ENCODE data around the gene ETDC.
"Not testable (repeated sequence)": the region's sequence is repeated elsewhere in the genome, so short reads cannot be mapped to it uniquely, and the experiment has no call there.

Gene ETDC

DNA sequence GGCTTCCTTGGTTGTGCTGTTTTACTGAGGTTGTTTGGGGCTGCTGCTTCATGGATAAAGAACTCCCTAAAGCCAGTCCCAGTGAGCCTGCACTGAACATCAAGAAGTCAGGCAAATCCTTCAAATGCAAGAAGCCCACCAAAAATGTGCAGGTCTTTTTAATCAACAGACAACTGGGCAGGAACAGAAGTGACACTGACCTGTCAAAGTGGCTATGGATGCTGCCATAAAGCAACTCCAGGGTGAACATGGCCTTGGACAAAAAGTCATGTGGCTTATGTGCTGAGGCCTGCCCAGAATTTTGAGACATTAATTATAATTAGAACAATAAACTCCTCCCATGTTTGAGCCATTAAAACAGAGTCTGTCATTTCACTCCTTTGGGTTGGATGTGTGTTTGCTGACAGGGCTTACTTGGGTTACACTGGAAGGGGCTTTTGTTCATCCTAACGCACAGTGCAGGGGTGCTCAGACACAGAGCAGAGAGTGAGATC lies at the start of gene ETDC:
Gene ETDC (plus strand): TSS at position 51 of the 494 bp plus-strand sequence. CDS start 0 bp downstream, at position 51.
- no peak for DNase-seq

DNA sequence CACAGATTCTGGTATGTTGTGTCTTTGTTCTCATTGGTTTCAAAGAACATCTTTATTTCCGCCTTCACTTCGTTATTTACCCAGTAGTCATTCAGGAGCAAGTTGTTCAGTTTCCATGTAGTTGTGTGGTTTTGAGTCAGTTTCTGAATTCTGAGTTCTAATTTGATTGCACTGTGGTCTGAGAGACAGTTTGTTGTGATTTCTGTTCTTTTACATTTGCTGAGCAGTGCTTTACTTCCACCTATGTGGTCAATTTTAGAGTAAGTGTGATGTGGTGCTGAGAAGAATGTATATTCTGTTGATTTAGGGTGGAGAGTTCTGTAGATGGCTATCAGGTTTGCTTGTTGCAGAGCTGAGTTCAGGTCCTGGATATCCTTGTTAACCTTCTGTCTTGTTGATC lies 48.3 kb upstream of the ETDC start:
- DNase-seq, result not testable (repeated sequence)

DNA sequence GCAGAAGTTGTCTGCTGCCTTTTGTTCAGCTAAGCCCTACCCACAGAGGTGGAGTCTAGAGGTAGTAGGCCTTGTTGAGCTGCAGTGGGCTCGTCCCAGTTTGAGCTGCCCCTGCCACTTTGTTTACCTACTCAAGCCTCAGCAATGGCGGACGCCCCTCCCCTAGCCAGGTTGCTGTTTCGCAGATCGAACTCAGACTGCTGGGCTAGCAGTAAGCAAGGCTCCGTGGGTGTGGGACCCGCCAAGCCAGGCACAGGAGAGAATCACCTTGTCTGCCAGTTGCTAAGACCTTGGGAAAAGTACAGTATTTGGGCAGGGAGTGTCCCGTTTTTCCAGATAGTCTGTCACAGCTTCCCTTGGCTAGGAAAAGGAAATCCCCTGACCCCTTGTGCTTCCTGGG lies 45.9 kb upstream of the ETDC start:
- DNase-seq, result not testable (repeated sequence)

DNA sequence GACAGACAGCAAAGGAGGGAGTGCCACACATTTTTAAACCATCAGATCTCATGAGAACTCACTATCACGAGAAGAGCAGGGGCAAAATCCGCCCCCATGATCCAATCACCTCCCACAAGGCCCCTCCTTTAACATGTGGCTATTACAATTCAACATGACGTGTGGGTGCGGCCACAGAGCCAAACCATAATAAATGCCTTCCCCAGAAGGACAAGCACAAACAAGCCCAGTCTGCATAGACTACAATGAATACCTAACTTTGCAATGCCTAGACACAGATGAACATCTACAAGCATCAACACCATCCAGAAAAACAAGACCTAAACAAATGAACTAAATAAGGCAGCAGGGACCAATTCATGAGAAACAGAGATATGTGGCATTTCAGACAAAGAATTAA lies 45.1 kb upstream of the ETDC start:
- DNase-seq, result no peak

- no peak for DNase-seq
These were observed 36.1 kb upstream of the ETDC start for GRCh38 chrX:135273162-135273561.

GRCh38 chrX:135275973-135276372 lies 33.3 kb upstream of the ETDC start:
- no peak for DNase-seq

DNA sequence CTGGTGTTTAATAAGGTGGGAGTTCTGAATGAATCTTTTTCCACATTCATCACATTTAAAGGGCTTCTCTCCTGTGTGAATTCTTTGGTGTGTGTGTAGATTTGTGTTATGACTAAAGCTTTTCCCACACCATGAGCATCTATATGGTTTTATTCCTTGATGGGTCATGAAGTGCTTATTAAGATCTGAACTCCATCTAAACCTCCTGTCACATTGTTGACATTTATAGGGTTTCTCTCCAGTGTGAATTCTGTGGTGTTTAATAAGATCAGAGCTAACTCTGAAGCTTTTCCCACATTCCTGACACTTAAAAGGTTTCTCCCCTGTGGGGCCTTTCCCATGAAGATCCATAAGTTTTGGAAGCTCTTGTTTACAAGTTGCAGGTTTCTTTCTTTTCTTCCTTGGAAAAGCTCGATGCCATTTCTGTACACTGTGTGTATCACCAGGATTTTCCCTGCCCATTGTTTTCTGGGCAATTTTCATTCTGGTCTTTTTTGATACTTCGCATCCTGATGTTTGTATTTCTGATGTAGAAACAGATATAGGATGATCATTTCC lies 21.9 kb upstream of the ETDC start:
- DNase-seq, result no peak

- DNase-seq, result no peak
These were observed 13.9 kb upstream of the ETDC start for GRCh38 chrX:135295238-135295943.

DNA sequence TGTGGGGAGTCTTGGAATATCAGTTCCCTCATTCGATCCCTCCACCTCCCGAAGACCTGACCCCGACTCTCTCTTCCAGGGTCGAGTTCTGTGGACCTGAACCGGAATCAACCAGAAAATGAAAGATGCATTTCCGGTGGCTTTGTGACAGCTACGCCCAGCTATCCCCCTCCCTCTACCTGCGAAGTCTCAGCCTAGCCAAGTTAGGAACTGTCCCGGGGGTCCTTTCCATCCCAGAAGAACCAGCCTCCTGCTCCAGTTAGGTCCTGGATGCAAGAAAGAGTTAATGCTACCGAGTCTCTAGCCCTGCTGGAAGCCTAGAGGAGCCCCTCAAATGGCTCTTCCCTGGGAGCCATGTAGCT lies 13.4 kb upstream of the ETDC start:
- DNase-seq, result no peak

DNA sequence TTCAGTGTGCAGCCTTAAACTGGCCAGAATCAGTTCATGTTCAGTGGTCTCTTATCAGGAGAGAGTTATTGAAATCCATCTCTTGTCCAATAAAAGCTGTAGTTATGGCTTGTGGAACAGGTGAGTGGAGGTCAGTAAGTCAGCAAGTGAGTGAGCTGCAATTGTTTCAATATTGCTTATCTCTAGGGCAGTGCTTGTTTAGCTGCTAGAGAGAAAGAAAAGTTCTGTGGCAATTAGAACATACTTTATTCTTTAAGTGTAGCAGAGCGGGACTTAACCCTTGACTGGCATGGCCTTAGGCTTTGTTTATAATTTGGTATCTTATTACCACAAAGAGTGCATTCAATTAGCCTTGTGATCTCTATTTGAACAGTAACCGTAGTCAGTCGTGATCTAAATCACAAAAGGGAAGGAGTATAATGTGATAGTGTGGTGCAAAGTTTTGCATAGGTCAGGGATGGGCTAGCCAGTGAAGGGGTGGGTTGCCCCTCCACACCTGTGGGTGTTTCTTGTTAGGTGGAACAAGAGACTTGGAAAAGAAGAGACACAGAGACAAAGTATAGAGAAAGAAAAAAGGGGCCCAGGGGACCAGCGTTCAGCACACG lies 6.9 kb upstream of the ETDC start:
- DNase-seq, result no peak

GRCh38 chrX:135304741-135305140 lies 4.5 kb upstream of the ETDC start:
- no peak for DNase-seq

GRCh38 chrX:135307171-135307570 lies 2.1 kb upstream of the ETDC start:
- no peak for DNase-seq

- no peak for DNase-seq
These were observed 880 bp upstream of the ETDC start for GRCh38 chrX:135308345-135308855.

- no peak for DNase-seq
These were observed 6.6 kb downstream of the ETDC start for GRCh38 chrX:135315864-135316263.

DNA sequence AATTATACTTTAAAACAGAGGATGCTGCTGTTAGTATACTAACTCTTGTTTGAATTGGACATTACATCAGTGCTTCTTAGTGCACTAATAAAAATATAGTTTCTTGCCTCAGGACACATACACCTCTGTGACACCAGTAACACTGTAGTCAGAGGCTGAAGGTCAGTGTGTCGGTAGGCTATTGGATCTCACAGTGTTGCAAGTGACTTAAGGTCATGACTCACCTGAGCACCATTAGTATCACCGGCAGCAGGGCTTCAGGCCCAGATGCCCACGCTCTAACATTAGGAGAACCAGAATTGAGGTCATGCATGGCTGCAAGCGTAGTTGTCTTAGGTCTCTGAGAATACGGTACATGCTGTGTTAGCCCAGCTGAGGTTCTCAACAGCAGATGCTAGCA lies 15.2 kb downstream of the ETDC start:
- DNase-seq, result no peak

DNA sequence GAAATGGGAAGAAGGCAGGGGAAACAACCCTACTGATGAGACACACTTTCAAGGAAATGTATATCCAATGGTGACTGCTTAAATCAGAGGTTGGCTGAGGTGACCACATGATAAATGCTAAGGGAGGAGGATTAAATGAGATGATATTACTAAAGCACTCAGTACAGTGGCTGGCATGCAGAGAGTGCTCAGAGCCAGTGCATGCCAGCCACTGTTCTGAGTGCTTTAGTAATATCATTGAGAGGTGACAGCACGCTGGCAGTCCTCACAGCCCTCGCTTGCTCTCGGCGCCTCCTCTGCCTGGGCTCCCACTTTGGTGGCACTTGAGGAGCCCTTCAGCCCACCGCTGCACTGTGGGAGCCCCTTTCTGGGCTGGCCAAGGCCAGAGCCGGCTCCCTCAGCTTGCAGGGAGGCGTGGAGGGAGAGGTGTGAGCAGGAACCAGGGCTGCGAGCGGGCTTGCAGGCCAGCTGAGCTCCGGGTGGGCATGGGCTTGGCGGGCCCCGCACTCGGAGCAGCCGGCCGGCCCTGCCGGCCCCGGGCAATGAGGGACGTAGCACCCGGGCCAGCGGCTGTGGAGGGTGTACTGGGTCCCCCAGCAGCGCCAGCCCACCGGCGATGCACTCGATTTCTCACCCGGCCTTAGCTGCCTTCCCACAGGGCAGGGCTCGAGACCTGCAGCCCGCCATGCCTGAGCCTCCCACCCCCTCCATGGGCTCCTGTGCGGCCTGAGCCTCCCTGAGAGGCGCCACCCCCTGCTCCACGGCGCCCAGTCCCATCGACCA lies 15.9 kb downstream of the ETDC start:
- DNase-seq, result not testable (repeated sequence)

DNA sequence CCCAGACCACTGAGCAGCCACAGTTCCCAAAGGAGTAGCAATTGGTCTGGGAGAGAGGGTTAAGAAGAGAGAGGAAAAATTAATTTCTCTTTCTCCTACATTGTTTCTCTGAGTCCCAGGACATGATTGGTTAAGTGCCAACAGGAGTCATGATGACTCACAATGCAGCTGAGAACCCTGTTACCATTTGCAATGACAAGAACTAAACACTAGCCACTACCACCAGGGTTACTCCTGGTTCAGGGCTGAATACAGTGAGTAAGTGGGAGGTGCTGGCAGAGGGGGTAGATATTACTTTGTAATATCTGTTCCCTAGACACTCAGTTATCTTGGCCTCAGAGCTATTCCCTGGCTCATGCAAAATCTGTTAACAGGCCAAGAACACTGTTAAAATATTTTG lies 18.0 kb downstream of the ETDC start:
- no peak for DNase-seq

DNA sequence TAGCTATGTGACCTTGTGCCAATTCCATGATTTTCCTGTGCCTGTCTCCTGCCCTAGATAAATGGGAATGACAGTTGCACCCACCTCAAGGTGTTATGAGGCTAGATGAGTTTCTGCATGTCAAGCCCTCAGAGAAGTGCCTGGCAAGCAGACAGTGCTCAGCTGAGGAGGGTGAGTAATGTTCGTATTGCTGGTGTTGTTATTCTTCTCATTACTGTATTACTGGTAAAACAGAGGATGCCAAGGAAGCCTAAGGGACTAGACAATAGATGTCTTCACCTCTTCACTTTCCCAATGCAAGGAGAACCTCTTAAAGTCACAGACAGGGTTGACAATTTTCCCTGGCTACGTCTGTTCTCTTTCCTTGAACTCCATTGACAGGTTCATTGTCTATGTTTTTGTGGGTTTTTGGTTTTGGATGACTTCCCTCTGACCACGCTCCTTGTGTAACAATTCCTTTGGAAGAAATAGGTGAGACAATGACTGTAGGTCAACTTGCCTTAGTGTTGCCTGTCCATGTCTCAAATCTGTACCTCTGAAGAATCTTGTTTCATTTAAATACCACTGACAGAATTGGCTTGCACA lies 19.2 kb downstream of the ETDC start:
- DNase-seq, result no peak

DNA sequence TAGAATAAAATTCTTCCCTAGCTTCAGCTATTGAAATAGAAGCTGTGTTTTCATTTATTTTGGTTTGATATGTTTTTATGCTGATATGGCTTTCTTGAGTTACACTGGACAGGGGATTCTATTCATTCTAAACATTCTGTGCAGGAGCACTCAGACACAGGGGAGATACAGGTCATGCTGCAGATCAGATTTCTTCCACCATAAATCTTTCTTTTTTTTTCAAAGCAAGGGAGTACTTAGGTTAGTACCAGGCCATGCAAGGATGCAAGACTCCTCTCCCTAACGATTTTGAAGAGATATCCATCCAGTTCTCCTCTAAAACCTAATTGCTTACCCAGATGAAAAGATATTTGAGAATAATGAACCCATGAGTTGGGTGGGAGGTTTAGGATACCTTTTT lies 21.4 kb downstream of the ETDC start:
- peak; percentile 6 for DNase-seq

DNA sequence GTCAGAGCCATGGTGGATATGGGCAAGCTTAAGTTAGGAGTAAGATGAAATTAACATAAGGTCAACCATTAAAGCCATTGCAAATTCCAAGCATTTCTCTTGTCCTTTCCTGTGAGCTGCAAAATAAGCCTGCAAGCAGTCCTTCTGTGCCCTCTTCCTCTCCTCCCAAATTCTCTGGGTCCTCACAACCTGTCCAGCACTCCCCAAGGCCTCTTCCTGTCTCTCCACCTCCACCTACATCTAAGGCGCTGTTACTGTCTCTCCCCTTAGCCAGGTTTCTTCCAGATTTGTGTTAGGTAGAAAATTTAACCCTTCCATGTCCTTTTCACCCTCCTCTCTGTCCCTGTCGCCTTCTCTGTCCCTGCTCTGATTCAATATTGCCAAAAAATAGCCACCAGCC lies 22.2 kb downstream of the ETDC start:
- no peak for DNase-seq

DNA sequence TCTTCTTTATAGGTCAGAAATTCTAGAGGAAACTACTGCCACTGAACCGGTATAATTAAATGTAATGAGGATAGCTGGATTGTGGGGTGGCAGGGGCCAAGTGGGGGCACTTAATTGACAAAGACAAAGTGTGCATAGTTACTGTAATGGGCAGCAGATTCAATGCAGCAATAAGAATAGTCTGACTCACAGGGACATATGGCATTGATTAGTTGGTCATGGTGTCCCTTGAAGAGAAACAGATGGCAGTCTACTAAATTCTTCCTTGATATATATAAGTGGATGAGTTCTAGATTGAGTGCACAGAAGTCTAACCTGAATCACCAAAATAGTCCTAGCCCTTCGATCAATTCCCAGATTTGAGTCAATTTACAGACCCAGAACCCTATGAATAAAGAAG lies 31.6 kb downstream of the ETDC start:
- DNase-seq, result peak; percentile 0

GRCh38 chrX:135345107-135345589 lies 35.9 kb downstream of the ETDC start:
- DNase-seq, result peak; percentile 31

- DNase-seq, result no peak
These were observed 37.7 kb downstream of the ETDC start for GRCh38 chrX:135346975-135347374.
